HEK293T (cell line): ENCODE data around the gene NRXN2.

Source experiments
- CTCF ChIA-PET: fragments of 350-600 bp; formaldehyde crosslinking; extraction: SDS; loops from one replicate; lab custom pipeline; 2021; ENCODE audit warnings: antibody characterized with exemption, inconsistent platforms; lab: Yijun Ruan, JAX
- POLR2A ChIA-PET: fragments of 350-600 bp; formaldehyde crosslinking; extraction: SDS; loops from one replicate; lab custom pipeline; 2020; ENCODE audit warnings: antibody characterized with exemption, inconsistent platforms; lab: Yijun Ruan, JAX
- DNase-seq: peaks from one replicate; pipeline ENCODE4 v3.0.0; 2012; ENCODE audit warnings: mixed read lengths; ENCODE audit errors: extremely low spot score
- ARNT ChIP-seq: fragments of 450-650 bp; IDR thresholded peaks from 2 replicates; pipeline ENCODE4 v1.6.1; 2017; ENCODE audit warnings: mild to moderate bottlenecking
- BHLHE40 ChIP-seq: fragments of 450-650 bp; IDR thresholded peaks from 2 replicates; pipeline ENCODE4 v1.6.1; 2016; ENCODE audit warnings: mild to moderate bottlenecking, moderate library complexity, borderline replicate concordance
- CTBP1 ChIP-seq: fragments of 450-650 bp; IDR thresholded peaks from 2 replicates; pipeline ENCODE4 v1.6.1; 2016; ENCODE audit warnings: borderline replicate concordance
- ELF4 ChIP-seq: fragments of 450-650 bp; IDR thresholded peaks from 2 replicates; pipeline ENCODE4 v1.6.1; 2017; ENCODE audit warnings: antibody characterized with exemption
- FOXA1 ChIP-seq: fragments of 450-650 bp; IDR thresholded peaks from 2 replicates; pipeline ENCODE4 v1.6.1; 2016; ENCODE audit warnings: mild to moderate bottlenecking
- FOXK2 ChIP-seq: fragments of 450-650 bp; IDR thresholded peaks from 2 replicates; pipeline ENCODE4 v1.6.1; 2016; ENCODE audit warnings: mild to moderate bottlenecking
- FOXM1 ChIP-seq: fragments of 450-650 bp; IDR thresholded peaks from 2 replicates; pipeline ENCODE4 v1.6.1; 2017; ENCODE audit warnings: mild to moderate bottlenecking, borderline replicate concordance
- HDGF ChIP-seq: fragments of 450-650 bp; IDR thresholded peaks from 2 replicates; pipeline ENCODE4 v1.6.1; 2017; ENCODE audit warnings: antibody characterized with exemption, borderline replicate concordance
- L3MBTL2 ChIP-seq: fragments of 450-650 bp; conservative IDR thresholded peaks from 2 replicates; pipeline ENCODE4 v1.6.1; 2016; ENCODE audit warnings: mild to moderate bottlenecking
- LEF1 ChIP-seq: fragments of 450-650 bp; IDR thresholded peaks from 2 replicates; pipeline ENCODE4 v1.6.1; 2017; ENCODE audit warnings: mild to moderate bottlenecking, borderline replicate concordance
- NFRKB ChIP-seq: fragments of 450-650 bp; IDR thresholded peaks from 2 replicates; pipeline ENCODE4 v1.6.1; 2016; ENCODE audit warnings: mild to moderate bottlenecking, moderate library complexity
- PKNOX1 ChIP-seq: fragments of 450-650 bp; IDR thresholded peaks from 2 replicates; pipeline ENCODE4 v1.6.1; 2016
- SP1 ChIP-seq: fragments of 450-650 bp; IDR thresholded peaks from 2 replicates; pipeline ENCODE4 v1.6.1; 2017
- SUZ12 ChIP-seq: fragments of 450-650 bp; IDR thresholded peaks from 2 replicates; pipeline ENCODE4 v1.6.1; 2016; ENCODE audit warnings: mild to moderate bottlenecking
- TARDBP ChIP-seq: fragments of 450-650 bp; IDR thresholded peaks from 2 replicates; pipeline ENCODE4 v1.6.1; 2016
- ZNF384 ChIP-seq: fragments of 450-650 bp; IDR thresholded peaks from 2 replicates; pipeline ENCODE4 v1.6.1; 2016

NRXN2 gene

DNA sequence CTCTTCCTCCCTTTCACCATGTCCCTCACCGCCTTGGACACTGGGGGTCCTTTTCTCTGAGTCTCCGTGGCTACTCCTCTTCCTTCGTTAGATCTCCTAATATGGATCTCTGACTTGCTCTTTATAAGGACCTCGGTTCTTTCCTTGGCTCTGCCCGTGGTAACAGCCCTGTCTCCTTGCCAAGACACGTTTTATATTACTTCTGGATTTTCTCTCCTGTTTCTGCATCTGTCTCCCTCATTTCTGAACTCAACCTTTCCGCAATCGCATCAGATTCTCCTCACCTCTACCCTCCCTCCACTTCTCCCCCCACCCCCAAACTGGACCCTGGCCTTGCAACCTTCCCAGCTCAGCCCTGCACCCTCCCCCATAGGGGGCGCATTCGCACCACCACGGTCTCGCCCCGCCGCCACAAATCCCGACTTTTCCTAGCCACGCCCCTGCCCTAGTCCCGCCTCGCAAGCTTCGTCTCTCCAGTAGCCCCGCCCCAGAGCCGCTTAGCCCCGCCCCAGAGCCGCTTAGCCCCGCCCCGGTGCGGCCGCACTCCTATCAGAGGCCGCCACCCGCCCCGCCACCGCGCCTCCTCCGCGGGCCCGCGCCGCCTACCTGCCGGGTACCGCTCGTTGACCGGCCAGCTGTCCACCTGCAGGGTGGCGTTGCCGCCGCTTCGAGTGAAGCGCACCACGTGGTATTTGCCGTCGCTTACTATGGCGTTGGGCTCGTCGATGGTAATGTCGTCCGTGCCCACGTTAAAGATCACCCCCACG is 93.0 kb downstream of the NRXN2 start:
- POLR2A ChIA-PET, result interaction anchor here (0.8 kb wide), 1 partner anchor 313 kb away, joined by 3 read pairs; the partner anchor contains the start of gene TRMT112
- CTCF ChIA-PET, result no interaction called here
- peak; percentile 22 for DNase-seq
- no peak for TF ChIP-seq FOXM1
- TF ChIP-seq ZNF384, result no peak
- TF ChIP-seq ARNT, result no peak
- TF ChIP-seq FOXA1, result no peak
- no peak for TF ChIP-seq NFRKB
- TF ChIP-seq SUZ12, result no peak
- no peak for TF ChIP-seq BHLHE40
- no peak for TF ChIP-seq TARDBP
- TF ChIP-seq LEF1, result no peak
- TF ChIP-seq PKNOX1, result no peak
- no peak for TF ChIP-seq L3MBTL2
- TF ChIP-seq ELF4, result no peak
- TF ChIP-seq SP1, result no peak
- TF ChIP-seq HDGF, result no peak
- TF ChIP-seq CTBP1, result no peak

- no peak for TF ChIP-seq SP1
- TF ChIP-seq BHLHE40, result no peak
- TF ChIP-seq L3MBTL2, result no peak
- TF ChIP-seq NFRKB, result no peak
- no peak for DNase-seq
- ChIA-PET CTCF (no interaction called here), POLR2A (no interaction called here)
Measured at GRCh38 chr11:64629103-64629502, 93.9 kb downstream of the NRXN2 start.

DNA sequence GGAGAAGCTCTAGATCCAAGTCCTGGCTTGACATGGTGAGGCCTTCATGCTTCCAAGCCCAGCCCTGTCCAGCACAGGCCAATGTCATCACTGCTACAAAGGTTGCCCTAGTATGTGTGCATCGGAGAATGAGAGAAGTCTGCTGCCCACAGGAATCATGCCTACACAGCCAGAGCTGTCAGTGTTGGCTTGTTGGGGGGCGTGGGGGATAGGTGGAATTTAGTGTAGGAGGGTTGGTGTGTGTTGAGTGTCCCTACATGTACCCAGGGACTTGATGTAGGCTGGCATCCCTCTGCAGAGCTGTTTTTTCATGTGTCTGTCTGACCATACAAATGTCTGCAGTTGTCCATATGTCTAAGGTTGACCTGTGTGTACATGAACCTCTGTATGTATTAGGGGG is 94.4 kb downstream of the NRXN2 start:
- ChIA-PET POLR2A (no interaction called here), CTCF (no interaction called here)

GRCh38 chr11:64627371-64627770 is 95.6 kb downstream of the NRXN2 start:
- no peak for DNase-seq
- ChIA-PET POLR2A (no interaction called here), CTCF (no interaction called here)
- TF ChIP-seq ELF4, result no peak
- no peak for TF ChIP-seq ZNF384
- TF ChIP-seq TARDBP, result no peak
- TF ChIP-seq L3MBTL2, result no peak
- no peak for TF ChIP-seq FOXM1
- TF ChIP-seq ARNT, result no peak
- TF ChIP-seq PKNOX1, result no peak
- no peak for TF ChIP-seq SP1

More for the DNA sequence above, 94.4 kb downstream of the NRXN2 start:
- TF ChIP-seq TARDBP (no peak), LEF1 (no peak), PKNOX1 (no peak), CTBP1 (no peak), ZNF384 (no peak), SUZ12 (no peak), HDGF (no peak), FOXA1 (no peak), SP1 (no peak), FOXK2 (no peak), BHLHE40 (no peak), FOXM1 (no peak), ARNT (no peak), ELF4 (no peak), NFRKB (no peak)
- no peak for DNase-seq

- TF ChIP-seq TARDBP, result no peak
- TF ChIP-seq PKNOX1, result no peak
- TF ChIP-seq FOXK2, result no peak
- TF ChIP-seq ZNF384, result no peak
- TF ChIP-seq L3MBTL2, result no peak
- TF ChIP-seq FOXA1, result no peak
- TF ChIP-seq SP1, result no peak
- TF ChIP-seq ELF4, result no peak
- no peak for TF ChIP-seq FOXM1
- no peak for TF ChIP-seq HDGF
- TF ChIP-seq LEF1, result no peak
- TF ChIP-seq ARNT, result no peak
- TF ChIP-seq BHLHE40, result no peak
- TF ChIP-seq CTBP1, result no peak
- TF ChIP-seq SUZ12, result no peak
- no peak for TF ChIP-seq NFRKB
- POLR2A ChIA-PET, result no interaction called here
- CTCF ChIA-PET, result interaction anchor here (0.6 kb wide), 1 partner anchor 350 kb away, joined by 8 read pairs; no protein-coding TSS in a partner anchor
- DNase-seq, result no peak
Measured at GRCh38 chr11:64626637-64627036, 96.4 kb downstream of the NRXN2 start.
